GM18909 (cell line): ENCODE data around the gene OSBPL5.

Source experiments
- ATAC-seq: cut with Tn5 transposase; IDR thresholded peaks from one replicate; pipeline ENCODE4 v1.9.1; 2021; ENCODE audit warnings: mild to moderate bottlenecking; ENCODE audit not compliant: unreplicated experiment, poor library complexity

Gene OSBPL5

GRCh38 chr11:3167143-3168119, 2.3 kb upstream of the OSBPL5 start:
- ATAC-seq: no peak

DNA sequence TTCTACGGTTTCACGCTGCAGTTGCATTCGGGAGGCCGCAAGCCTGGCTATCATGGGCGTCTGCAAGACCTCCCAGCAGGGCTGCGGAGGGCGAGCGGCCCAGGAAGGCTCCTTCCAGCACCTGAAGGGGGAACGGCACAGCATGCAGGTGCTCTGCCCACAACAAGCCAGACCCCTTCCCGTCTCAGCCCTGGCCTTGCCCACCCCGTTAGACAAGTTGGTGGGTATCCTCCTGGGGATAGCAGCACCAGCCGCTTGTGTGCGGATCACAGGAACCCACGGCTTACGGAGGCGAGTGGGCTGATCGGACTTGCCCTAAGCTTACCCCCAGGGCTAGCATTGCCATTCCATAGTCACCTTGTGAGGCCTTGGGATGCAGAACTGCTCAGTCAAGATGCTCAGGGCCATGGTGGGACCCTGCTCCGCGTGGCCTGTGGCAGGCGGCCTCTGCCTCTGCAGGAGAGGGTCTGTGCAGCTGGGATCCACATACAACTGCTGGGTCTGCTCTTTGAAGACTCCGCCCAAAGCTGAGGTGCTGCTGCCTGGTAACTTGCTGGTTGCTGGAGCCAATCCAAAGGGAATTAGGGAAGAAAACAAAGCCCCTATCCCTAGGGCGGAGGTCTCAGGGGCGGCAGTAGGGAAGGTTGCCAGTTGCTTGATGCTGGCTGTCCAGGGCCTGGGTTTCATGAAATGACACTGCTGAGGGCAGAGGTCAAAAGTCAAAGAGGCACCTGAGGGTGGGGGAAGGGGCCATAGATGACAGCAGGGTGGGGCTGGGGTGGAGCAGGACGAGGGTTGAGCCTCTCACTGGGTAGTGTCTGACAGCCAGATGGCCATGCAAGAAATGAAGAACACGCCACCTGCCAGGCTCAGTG, 1.4 kb upstream of the OSBPL5 start:
- no peak for ATAC-seq

DNA sequence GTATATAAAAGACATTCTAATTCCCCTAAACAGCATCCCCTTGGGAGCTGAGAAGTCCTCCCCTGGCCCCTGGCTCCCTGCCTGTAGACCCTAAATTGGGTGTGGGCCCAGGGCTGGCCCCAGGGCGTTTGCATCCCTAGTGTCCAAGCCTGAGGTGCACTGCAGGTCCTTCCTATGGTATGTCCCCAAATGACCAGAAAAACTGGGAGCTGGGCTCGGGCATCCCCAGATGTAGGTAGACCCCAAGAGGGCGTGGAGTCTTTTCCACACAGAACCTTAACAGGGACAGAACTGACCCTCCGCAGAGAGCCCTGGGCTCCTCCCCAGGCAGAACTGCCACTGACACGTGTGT, 782 bp upstream of the OSBPL5 start:
- ATAC-seq: no peak

GRCh38 chr11:3164552-3165151, 458 bp downstream of the OSBPL5 start:
- ATAC-seq: no peak

DNA sequence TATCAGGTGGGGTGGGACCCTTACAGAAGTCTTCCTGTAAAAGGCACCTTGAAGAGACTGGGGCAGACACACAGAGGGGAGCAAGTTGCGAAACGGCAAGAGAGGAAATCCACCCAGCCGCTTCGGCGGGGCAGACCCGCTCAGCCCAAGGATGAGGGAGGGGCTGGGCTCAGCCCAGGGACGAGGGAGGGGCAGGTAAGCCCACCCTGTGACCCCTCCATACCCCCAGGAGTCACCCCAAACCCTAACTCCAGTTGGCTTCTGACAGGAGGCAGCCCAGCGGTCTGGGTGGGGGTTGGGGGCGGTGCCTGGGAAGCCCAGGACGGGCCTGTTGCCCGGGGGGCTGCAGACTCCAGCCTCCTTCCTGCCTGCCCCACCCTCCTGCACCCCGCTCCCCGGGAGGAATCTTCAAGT, 965 bp downstream of the OSBPL5 start:
- no peak for ATAC-seq

DNA sequence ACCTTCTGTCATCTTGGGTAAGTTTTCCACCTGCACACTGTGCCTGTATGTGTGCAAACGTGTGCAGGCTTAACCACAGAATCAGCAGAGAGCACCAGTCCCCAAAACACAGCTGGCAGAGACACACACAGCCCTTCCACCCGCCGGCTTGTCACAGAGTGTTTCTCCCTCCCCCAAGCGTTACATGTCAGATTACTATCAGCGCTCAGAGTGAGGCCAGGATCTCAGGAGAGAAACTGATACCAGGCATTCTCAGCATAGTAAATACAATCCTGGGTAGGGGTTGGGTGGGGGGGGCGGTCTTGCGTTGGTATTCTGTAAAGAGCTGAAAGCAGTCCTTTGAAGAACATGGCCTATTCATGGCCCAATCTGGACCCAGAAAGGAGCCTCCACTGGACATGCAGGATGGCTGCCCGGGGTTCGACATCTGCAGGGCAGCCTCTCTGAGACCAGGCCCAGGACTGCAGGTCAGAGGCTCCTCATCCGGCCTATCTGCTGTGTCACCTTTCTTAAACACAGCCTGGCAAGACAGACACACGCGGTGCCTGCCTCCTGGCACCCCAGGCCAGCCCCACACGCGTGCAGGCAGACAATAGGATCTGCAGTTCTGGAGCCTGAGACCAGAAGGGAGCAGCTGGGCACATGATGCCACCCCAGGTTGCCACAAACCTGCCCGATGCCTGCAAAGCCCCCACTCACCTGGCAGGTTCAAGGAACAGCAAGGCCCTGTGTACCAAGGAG, 1.7 kb downstream of the OSBPL5 start:
- ATAC-seq: no peak

DNA sequence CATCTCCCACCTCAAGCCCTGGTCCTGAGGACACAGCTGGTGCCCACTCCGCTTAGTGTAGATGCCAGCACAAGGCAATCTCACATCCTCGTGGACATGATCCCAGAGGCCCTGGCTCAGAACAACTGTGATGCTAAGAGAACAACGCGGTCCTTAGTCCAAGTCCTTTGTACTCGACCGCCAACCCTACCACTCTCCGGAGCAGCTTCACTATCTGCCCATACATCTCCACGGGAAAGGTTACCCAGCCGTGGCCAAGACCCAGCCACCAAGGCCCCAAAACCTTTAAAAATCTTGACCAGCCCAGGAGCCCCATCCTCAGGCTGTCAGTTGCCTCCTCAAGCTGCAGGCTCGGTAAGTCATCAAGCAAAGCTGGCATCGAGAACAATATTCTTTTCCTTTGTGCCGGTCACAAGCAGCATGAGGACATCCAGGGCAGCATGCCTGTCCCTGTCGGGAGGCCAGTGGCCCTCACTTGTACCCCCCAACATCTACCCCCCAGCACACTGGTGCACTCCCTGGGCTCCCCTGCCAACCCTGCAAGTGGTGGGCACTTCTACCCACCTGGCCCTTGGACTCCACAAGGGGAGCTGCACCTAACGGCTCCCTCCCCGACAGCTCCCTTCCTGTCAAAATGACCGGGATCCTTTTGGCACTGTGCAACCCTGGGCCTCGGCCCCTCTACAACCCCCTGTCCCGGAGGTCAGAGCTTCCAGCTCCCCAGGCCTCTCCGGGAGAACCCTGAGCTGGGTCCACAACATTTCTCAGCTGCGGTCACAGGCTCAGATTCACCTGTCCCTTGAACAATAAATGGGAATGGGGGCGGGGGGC, 2.5 kb downstream of the OSBPL5 start:
- ATAC-seq: no peak

DNA sequence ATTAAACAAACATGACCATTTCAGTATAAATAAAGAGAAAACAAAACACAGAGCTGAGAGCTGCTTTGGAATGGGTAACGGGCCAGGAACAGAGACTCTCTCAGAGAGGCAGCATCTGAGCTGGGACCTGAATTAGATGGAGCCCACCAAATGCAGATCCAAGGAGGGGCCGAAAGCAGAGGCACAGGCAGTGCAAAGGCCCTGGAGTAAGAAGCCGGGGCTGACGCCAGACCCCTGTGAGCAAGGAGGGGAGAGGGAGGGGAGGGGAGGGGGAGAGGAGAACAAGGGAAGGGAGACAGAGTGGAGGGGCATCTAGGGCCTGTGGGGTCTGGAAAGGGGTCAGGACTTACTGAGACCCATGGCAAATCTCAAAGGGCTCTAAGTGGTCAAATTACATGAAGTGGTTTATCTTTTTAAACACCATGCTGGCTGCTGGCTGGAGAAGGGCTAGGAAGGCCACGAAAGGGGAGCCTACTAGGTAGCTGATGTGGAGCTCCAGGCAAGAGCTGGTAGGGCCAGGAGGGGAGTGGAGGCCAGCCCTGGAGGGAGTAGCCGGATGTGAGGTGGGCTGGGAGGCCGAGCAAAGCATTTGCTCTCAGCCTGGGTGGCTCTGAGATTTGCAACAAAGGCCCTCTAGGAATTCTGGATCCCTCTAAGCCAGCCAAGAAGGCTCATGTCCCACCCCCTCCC, 3.2 kb downstream of the OSBPL5 start:
- no peak for ATAC-seq

DNA sequence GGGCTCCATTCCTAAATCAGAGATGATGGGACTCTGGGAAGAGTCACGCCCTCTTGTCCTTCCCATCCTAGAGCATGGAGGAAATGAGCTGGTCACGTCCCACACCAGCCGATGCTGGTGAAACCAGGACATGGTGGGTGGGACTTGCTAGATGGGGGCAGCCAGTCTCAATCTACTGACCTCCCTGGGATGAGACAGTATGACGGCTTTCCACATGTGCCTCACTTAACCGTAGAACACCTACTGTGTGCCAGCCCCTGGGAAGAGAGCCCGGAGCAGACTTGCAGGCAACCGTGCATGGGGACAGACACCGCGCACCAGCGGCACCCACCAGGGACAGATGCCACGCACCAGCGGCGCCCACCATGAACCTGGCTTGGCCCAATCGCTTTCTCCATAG, 3.8 kb downstream of the OSBPL5 start:
- ATAC-seq: no peak

DNA sequence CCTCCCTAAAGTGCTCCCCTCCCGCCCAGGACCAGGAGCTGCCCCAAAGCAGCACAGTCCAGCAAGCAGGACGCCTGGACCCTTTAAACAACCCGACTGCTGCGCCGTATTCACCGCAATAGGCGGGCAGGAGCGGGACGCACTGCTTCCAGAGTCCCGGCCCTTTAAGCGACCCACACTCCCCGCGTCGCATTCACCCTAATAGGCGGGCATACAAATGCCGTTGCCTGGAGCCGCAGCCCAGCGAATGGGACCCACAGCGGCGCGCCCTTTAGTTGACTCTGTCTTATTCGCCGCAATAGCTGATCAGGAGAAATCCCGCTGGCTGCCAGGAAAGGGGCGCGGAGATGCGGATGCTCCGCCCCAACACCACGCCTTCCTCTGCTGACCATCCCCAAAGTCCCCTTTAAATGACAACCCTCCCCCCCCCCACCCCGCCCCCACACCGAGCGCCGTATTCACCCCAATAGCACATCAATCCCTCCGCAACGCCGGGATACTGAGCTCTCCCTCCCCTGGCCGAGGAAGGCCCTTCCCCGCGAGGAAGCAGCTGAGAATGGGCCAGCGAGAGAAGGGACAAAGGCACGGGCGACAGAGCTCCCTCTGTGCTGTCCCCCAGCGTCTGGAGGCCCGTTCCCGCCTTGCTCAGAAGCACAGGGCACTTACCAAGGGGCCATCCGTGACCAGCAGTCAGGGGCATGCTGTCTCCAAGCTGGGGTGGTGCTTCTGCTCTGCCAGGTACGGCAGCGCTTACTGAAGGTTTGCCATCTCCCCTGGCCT, 4.7 kb downstream of the OSBPL5 start:
- ATAC-seq: no peak

- ATAC-seq: no peak
Observed at GRCh38 chr11:3159296-3160190, 5.6 kb downstream of the OSBPL5 start.

GRCh38 chr11:3158821-3159220, 6.3 kb downstream of the OSBPL5 start:
- ATAC-seq: no peak

DNA sequence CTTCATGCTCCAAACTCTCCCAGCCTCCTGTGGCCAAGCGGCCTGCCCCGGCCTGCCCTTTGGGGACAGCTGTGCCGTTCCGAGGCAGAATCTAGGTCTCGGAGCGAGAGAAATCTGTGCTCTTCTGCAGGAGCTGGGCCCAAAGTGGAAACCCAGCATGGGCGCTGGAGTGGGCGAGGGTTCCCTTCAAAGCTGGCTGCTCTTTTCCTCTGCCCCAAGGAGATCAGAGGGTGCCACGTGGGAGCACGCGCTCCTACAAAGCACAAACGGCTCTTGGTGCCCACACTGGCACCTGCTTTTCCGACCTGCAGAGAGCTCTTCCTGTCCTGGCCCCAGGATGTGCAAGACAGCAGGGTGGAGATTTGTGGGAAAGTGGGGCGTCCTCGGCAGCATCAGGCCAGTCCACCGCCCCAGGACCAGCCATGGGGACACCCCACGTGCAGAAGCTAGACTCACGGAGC, 6.9 kb downstream of the OSBPL5 start:
- no peak for ATAC-seq

GRCh38 chr11:3157381-3158130, 7.6 kb downstream of the OSBPL5 start:
- ATAC-seq: no peak

DNA sequence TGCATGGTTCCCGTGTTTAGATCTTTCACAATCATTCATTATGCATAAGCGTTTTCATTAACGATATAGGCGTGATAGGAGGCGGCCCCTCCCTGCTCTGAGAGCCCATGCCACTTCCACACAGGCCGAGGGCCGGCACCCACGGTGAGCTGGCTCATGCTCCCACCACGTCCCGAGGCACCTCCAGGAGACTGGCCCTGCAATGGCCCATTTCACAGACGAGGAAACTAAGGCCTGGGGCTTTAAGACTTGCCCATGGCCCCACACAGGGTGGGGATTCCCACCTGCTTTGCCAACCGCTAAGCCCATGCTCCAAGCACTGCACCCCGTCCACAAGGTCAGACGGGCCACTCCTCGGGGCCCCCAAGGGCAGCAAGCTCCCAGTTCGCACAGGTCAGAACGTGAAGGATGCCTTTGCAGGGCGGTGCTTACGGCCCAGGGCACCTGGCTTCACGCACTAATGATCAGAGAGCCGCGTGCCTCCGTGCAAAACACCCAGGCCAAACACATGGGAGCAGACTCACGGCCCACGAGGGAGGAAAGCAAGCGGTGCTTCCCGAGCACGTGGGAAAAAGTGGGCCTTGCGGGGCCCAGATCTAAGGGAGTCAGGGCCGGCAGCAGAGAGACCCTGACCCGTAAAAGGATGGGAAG, 8.3 kb downstream of the OSBPL5 start:
- no peak for ATAC-seq

- no peak for ATAC-seq
Observed at GRCh38 chr11:3156282-3156660, 8.8 kb downstream of the OSBPL5 start.
